H1 (cell line): ENCODE data around the gene IFNA1. TPM values are rescaled to one million over a fixed set of nuclear protein-coding genes. Genes with fewer than 3 reads are reported as not detected.

ENCODE experiments used
- CTCF ChIA-PET: fragments of 300-600 bp; sonication (Branson Sonifier 250); formaldehyde crosslinking; loops from one replicate; lab custom pipeline; 2021; ENCODE audit not compliant: partially characterized antibody; lab: Charles Lee
- POLR2A ChIA-PET: fragments of 300-600 bp; sonication (Branson Sonifier 250); formaldehyde crosslinking; loops from one replicate; lab custom pipeline; 2021; ENCODE audit warnings: inconsistent platforms; ENCODE audit not compliant: partially characterized antibody; lab: Charles Lee
- DNase-seq, 2 experiments: peaks; one replicate each; pipeline versions ENCODE4 v3.0.0 to v3.0.0-alpha.2; 2010 to 2022; ENCODE audit warnings: low spot score in 2 of 2, low read depth in 1 of 2, mixed read lengths in 1 of 2
- FAIRE-seq: peaks from 2 replicates; lab custom pipeline; 2011; peaks lifted over from hg19 to GRCh38; lab: Jason Lieb, UNC
- H2AFZ ChIP-seq: 2 replicates; pipeline ENCODE4 v1.8.1; 2012; ENCODE audit warnings: low read length, inconsistent platforms
- H2AK5ac ChIP-seq: 2 replicates; pipeline ENCODE4 v1.6.1; 2013; ENCODE audit warnings: low read depth, low read length
- H2BK120ac ChIP-seq: replicated peaks from 2 replicates; pipeline ENCODE3; 2013; ENCODE audit warnings: low read depth, low read length, inconsistent platforms
- H2BK12ac ChIP-seq: 2 replicates; pipeline ENCODE4 v1.6.1; 2013; ENCODE audit warnings: low read depth, low read length
- H2BK15ac ChIP-seq: 2 replicates; pipeline ENCODE4 v1.6.1; 2013; ENCODE audit warnings: low read length
- H2BK20ac ChIP-seq: 2 replicates; pipeline ENCODE4 v1.6.1; 2013; ENCODE audit warnings: low read length
- H2BK5ac ChIP-seq: 2 replicates; pipeline ENCODE4 v1.6.1; 2013; ENCODE audit warnings: low read depth, low read length
- H3K14ac ChIP-seq: 2 replicates; pipeline ENCODE4 v1.6.1; 2013; ENCODE audit warnings: inconsistent platforms; ENCODE audit not compliant: insufficient read length
- H3K18ac ChIP-seq: 2 replicates; pipeline ENCODE4 v1.6.1; 2013; ENCODE audit warnings: low read length; ENCODE audit errors: extremely low read depth
- H3K23ac ChIP-seq: 2 replicates; pipeline ENCODE4 v1.6.1; 2013; ENCODE audit warnings: inconsistent platforms; ENCODE audit not compliant: insufficient read length
- H3K23me2 ChIP-seq: 2 replicates; pipeline ENCODE4 v1.6.1; 2013; ENCODE audit warnings: low read depth, low read length
- H3K27ac ChIP-seq: 2 replicates; pipeline ENCODE4 v1.6.1; 2011; ENCODE audit warnings: low read depth, low read length, inconsistent platforms
- H3K27me3 ChIP-seq, 4 experiments: replicated peaks in 1 of 4; 1 replicate in 1 of 4; 2 replicates in 3 of 4; pipeline versions ENCODE4 v1.6.1 to v1.8.1; 2011 to 2013; ENCODE audit warnings: low read length in 3 of 4, mild to moderate bottlenecking in 3 of 4, inconsistent platforms in 2 of 4, mixed read lengths in 2 of 4, moderate library complexity in 1 of 4; ENCODE audit not compliant: control insufficient read depth in 3 of 4, insufficient read depth in 3 of 4; ENCODE audit errors: extremely low read depth in 1 of 4
- H3K36me3 ChIP-seq, 4 experiments: 2 replicates each; pipeline versions ENCODE4 v1.6.1 to v1.8.1; 2011 to 2013; ENCODE audit warnings: mild to moderate bottlenecking in 4 of 4, low read length in 3 of 4, moderate library complexity in 2 of 4, control low read depth in 1 of 4, inconsistent platforms in 1 of 4; ENCODE audit not compliant: insufficient read depth in 4 of 4, control insufficient read depth in 2 of 4
- H3K4ac ChIP-seq: replicated peaks from 2 replicates; pipeline ENCODE3; 2013; ENCODE audit warnings: low read length, low read depth, mixed read lengths, inconsistent platforms; ENCODE audit not compliant: insufficient read length
- H3K4me1 ChIP-seq, 4 experiments: replicated peaks in 1 of 4; 1 replicate in 1 of 4; 2 replicates in 3 of 4; pipeline versions ENCODE4 v1.6.1 to v1.8.1; 2011 to 2013; ENCODE audit warnings: low read length in 3 of 4, inconsistent platforms in 2 of 4, mixed read lengths in 1 of 4; ENCODE audit not compliant: insufficient read depth in 4 of 4, control insufficient read depth in 3 of 4
- H3K4me2 ChIP-seq, 2 experiments: 2 replicates each; pipeline versions ENCODE4 v1.6.1 to v1.8.1; 2011 to 2013; ENCODE audit warnings: low read depth in 2 of 2, low read length in 2 of 2, control low read depth in 1 of 2, inconsistent platforms in 1 of 2, mild to moderate bottlenecking in 1 of 2; ENCODE audit not compliant: insufficient read depth in 1 of 2
- H3K4me3 ChIP-seq, 4 experiments: fragments of 200-600, 300-600 bp in 1 of 4; sonication (generic), shearing (Covaris generic), sonication (Bioruptor Twin) in 1 of 4; 2 replicates each; pipeline versions ENCODE4 v1.5.1 to v1.8.1; 2011 to 2016; ENCODE audit warnings: low read length in 4 of 4, low read depth in 3 of 4, control low read depth in 2 of 4, inconsistent platforms in 2 of 4, mild to moderate bottlenecking in 2 of 4, mixed read lengths in 1 of 4, moderate library complexity in 1 of 4; ENCODE audit not compliant: insufficient read depth in 2 of 4; ENCODE audit errors: extremely low read depth in 1 of 4
- H3K56ac ChIP-seq: replicated peaks from 2 replicates; pipeline ENCODE3; 2013; ENCODE audit warnings: low read depth, mild to moderate bottlenecking, mixed read lengths, low read length, inconsistent platforms; ENCODE audit not compliant: insufficient read length
- H3K79me1 ChIP-seq: 2 replicates; pipeline ENCODE4 v1.6.1; 2013; ENCODE audit warnings: low read depth, low read length, control low read depth
- H3K79me2 ChIP-seq, 2 experiments: 2 replicates each; pipeline versions ENCODE4 v1.6.1 to v1.8.1; 2012 to 2013; ENCODE audit warnings: low read length in 2 of 2, mild to moderate bottlenecking in 2 of 2, inconsistent platforms in 1 of 2; ENCODE audit not compliant: insufficient read depth in 2 of 2, control insufficient read depth in 1 of 2
- H3K9ac ChIP-seq, 4 experiments: replicated peaks in 1 of 4; 1 replicate in 1 of 4; 2 replicates in 3 of 4; pipeline versions ENCODE4 v1.6.1 to v1.8.1; 2011 to 2013; ENCODE audit warnings: low read depth in 3 of 4, low read length in 3 of 4, control low read depth in 2 of 4, mild to moderate bottlenecking in 2 of 4, moderate library complexity in 2 of 4, inconsistent platforms in 1 of 4; ENCODE audit errors: extremely low read depth in 1 of 4
- H3K9me3 ChIP-seq, 2 experiments: 2 replicates each; pipeline versions ENCODE4 v1.6.1 to v1.8.1; 2012 to 2013; ENCODE audit warnings: mild to moderate bottlenecking in 2 of 2, moderate library complexity in 2 of 2, control low read depth in 1 of 2, inconsistent platforms in 1 of 2, low read depth in 1 of 2, low read length in 1 of 2, mixed read lengths in 1 of 2; ENCODE audit not compliant: insufficient read depth in 2 of 2
- H4K20me1 ChIP-seq, 2 experiments: replicated peaks in 1 of 2; 2 replicates each; pipeline versions ENCODE3 to v1.8.1; 2011 to 2013; ENCODE audit warnings: inconsistent platforms in 2 of 2, low read length in 2 of 2, mild to moderate bottlenecking in 1 of 2; ENCODE audit not compliant: insufficient read depth in 2 of 2, control insufficient read depth in 1 of 2
- H4K5ac ChIP-seq: 2 replicates; pipeline ENCODE4 v1.6.1; 2013; ENCODE audit warnings: low read length, low read depth, mixed read lengths, inconsistent platforms; ENCODE audit not compliant: insufficient read length
- H4K8ac ChIP-seq: 2 replicates; pipeline ENCODE4 v1.8.0; 2013; ENCODE audit warnings: mild to moderate bottlenecking, moderate library complexity, low read length, inconsistent platforms; ENCODE audit not compliant: insufficient read depth; ENCODE audit errors: extremely low read depth
- H4K91ac ChIP-seq: replicated peaks from 2 replicates; pipeline ENCODE3; 2013; ENCODE audit warnings: low read length, mixed read lengths, inconsistent platforms; ENCODE audit not compliant: insufficient read length
- BACH1 ChIP-seq: IDR thresholded peaks from 2 replicates; pipeline ENCODE4 v1.6.1; 2012; ENCODE audit warnings: low read length, improper control_type of control experiment
- BCL11A ChIP-seq, 2 experiments: IDR thresholded peaks; one replicate each; pipeline ENCODE4 v1.6.1; 2011; ENCODE audit warnings: low read depth in 2 of 2, low read length in 2 of 2, mild to moderate bottlenecking in 2 of 2
- CHD1 ChIP-seq: IDR thresholded peaks from 2 replicates; pipeline ENCODE4 v1.6.1; 2012; ENCODE audit warnings: low read depth, low read length, improper control_type of control experiment
- CREB1 ChIP-seq: IDR thresholded peaks from 2 replicates; pipeline ENCODE4 v1.6.1; 2012; ENCODE audit warnings: inconsistent platforms
- FOSL1 ChIP-seq: IDR thresholded peaks from 2 replicates; pipeline ENCODE4 v1.6.1; 2011; ENCODE audit warnings: mild to moderate bottlenecking, low read depth, low read length, moderate library complexity; ENCODE audit not compliant: insufficient read depth
- HDAC6 ChIP-seq: IDR thresholded peaks from one replicate; pipeline ENCODE4 v1.7.1; 2012; ENCODE audit warnings: low read depth, mild to moderate bottlenecking, inconsistent platforms, low read length, moderate library complexity
- KDM5A ChIP-seq: fragments of 200-600 bp; IDR thresholded peaks from 2 replicates; pipeline ENCODE4 v1.7.1; 2012; ENCODE audit warnings: mild to moderate bottlenecking, low read length, inconsistent platforms, mixed read lengths
- PHF8 ChIP-seq: fragments of 200-600 bp; sonication (generic); conservative IDR thresholded peaks from 2 replicates; pipeline ENCODE4 v1.7.1; 2012; ENCODE audit warnings: low read depth, mild to moderate bottlenecking, inconsistent platforms, low read length, moderate library complexity
- RBBP5 ChIP-seq: IDR thresholded peaks from 2 replicates; pipeline ENCODE4 v1.7.1; 2012; ENCODE audit warnings: low read depth, mild to moderate bottlenecking, inconsistent platforms, low read length, moderate library complexity, borderline replicate concordance
- RFX5 ChIP-seq: IDR thresholded peaks from 2 replicates; pipeline ENCODE4 v1.6.1; 2011; ENCODE audit warnings: low read depth, low read length, improper control_type of control experiment, borderline replicate concordance
- SAP30 ChIP-seq: fragments of 300-600 bp; sonication (generic); IDR thresholded peaks from 2 replicates; pipeline ENCODE4 v1.7.1; 2012; ENCODE audit warnings: low read length, moderate library complexity, mild to moderate bottlenecking, inconsistent platforms; ENCODE audit not compliant: insufficient read depth, insufficient replicate concordance
- SP1 ChIP-seq: IDR thresholded peaks from 2 replicates; pipeline ENCODE4 v1.6.1; 2011; ENCODE audit warnings: low read depth, low read length
- TAF1 ChIP-seq: IDR thresholded peaks from 2 replicates; pipeline ENCODE4 v1.6.1; 2011; ENCODE audit warnings: mild to moderate bottlenecking, low read depth, low read length
- WGBS, 2 experiments: shearing (Covaris generic) in 1 of 2; methylation state at CpG; one replicate each; pipeline versions ENCODE4 v1.1.6 to v1.1.7; 2013 to 2015; ENCODE audit warnings: low lambda C conversion rate in 2 of 2, mixed read lengths in 2 of 2, inconsistent platforms in 1 of 2, low coverage in 1 of 2, missing lambda C conversion rate in 1 of 2; ENCODE audit not compliant: insufficient replicate concordance in 2 of 2, insufficient coverage in 1 of 2, insufficient read length in 1 of 2; ENCODE audit errors: extremely low coverage in 1 of 2, missing lambda C conversion rate in 1 of 2; 5-methylcytosine and 5-hydroxymethylcytosine counted together
- polyA plus RNA-seq, 7 experiments: library from polyadenylated mRNA; depleted of rRNA in 3 of 7; stranded (reverse) in 5 of 7; unstranded in 2 of 7; fragments of >200 nt in 5 of 7; fragments of 200-250 nt in 2 of 7; gene quantifications; 1 replicate in 5 of 7; 2 replicates in 1 of 7; 4 replicates in 1 of 7; pipeline versions ENCODE4 v1.2.1 to v1.2.3, GENCODE V29; 2011 to 2013; ENCODE audit warnings: missing spikeins in 2 of 7, mixed read lengths in 2 of 7
- total RNA-seq: library from RNA; stranded (reverse); fragmentation: NEBNext Ultra II Directional; extraction: Animal tissue kit (Norgen Biotek cat#: 25700); gene quantifications from 2 replicates; pipeline ENCODE4 v1.2.1, GENCODE V29; 2021

Gene IFNA1
- total and polyA plus RNA-seq, 2 of the 8 experiments (the other 6 are each of a cell fraction or from before 2014, with no cell fraction given): not detected

DNA sequence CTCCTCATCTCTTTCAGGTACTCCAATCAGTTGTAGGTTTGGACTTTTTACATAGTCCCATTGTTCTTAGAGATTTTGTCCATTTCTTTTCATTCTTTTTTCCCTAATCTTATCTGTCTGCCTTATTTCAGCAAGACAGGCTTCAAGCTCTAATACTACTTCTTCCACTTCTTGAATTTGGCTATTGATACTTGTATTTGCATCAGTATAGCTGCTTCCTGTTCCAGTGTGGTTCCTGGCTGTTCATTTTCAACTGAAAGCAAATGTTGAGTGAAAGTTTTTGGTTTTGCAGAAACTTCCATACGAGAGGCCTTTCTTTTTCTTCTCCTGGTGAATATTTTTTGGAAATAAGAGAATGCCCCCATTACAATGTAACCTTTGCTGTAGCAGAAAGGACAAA is 12.0 kb upstream of the IFNA1 start:
- TF ChIP-seq RBBP5 (no peak), SP1 (no peak), PHF8 (no peak), SAP30 (no peak), FOSL1 (no peak), CREB1 (no peak), BCL11A (IDR thresholded peaks at IDR 0.05; ENCODE audit: low read depth in 2 of 2, low read length in 2 of 2) (no peak), TAF1 (no peak), CHD1 (no peak), BACH1 (no peak), RFX5 (no peak), HDAC6 (no peak), KDM5A (no peak)

More for the DNA sequence above, 12.0 kb upstream of the IFNA1 start:
- Histone ChIP-seq H3K14ac (no peak overlapping the region), H3K79me1 (no peaks in the 10 kb centered on the region), H3K79me2 (no peaks in the 10 kb centered on the region), H3K4me3 (no peak overlapping the region), H4K20me1 (no peaks in the 10 kb centered on the region), H3K4me2 (no peak overlapping the region), H4K91ac (no peak overlapping the region), H2AFZ (no peak overlapping the region), H4K5ac (no peak overlapping the region), H3K27me3 (no peaks in the 10 kb centered on the region), H4K8ac (no peak overlapping the region), H3K36me3 (no peaks in the 10 kb centered on the region), H3K18ac (no peak overlapping the region), H2BK15ac (no peak overlapping the region), H3K4me1 (peaks cover 0 to 8% (median 0%) of the 10 kb centered on the region in 4 experiments; a peak in 1 of 7 replicates), H3K23me2 (no peaks in the 10 kb centered on the region), H3K23ac (no peak overlapping the region), H3K56ac (no peak overlapping the region), H3K9ac (no peak overlapping the region), H2AK5ac (no peak overlapping the region), H2BK12ac (no peak overlapping the region), H3K4ac (no peak overlapping the region), H2BK120ac (no peak overlapping the region), H3K9me3 (no peaks in the 10 kb centered on the region), H2BK20ac (no peak overlapping the region), H3K27ac (no peak overlapping the region), H2BK5ac (no peak overlapping the region)
- DNase-seq: no peak
- ChIA-PET CTCF (interaction anchor here (0.8 to 1.5 kb wide), 4 partner anchors 17 to 360 kb away, joined by 3 to 6 read pairs (median 4); no protein-coding TSS in a partner anchor), POLR2A (no interaction called here)
- FAIRE-seq: no peak
- WGBS, 2 experiments: 45% methylated on average over 1 of the region's 1 CpG; no CpG with 5 or more reads in 1 of the 2 experiments
